Kidney (tissue), 14 donors: ENCODE results near the gene FKBP9. TPM values are rescaled to one million over a fixed set of nuclear protein-coding genes. Genes with fewer than 3 reads are reported as not detected.

Experiments
- DNase-seq, 5 donors: peaks; one replicate each; pipeline ENCODE4 v3.0.0-alpha.2; 2013 to 2020
- FAIRE-seq: peaks from 2 replicates; lab custom pipeline; 2012; peaks lifted over from hg19 to GRCh38; lab: Jason Lieb, UNC
- H3K27ac ChIP-seq, 2 donors: one replicate each; pipeline ENCODE4 v1.7.0; 2013; ENCODE audit warnings: low read depth in 2 of 2, low read length in 2 of 2, inconsistent platforms in 1 of 2
- H3K27me3 ChIP-seq: one replicate; pipeline ENCODE4 v1.7.1; 2013; ENCODE audit warnings: low read length, inconsistent platforms; ENCODE audit not compliant: control insufficient read depth, insufficient read depth
- H3K36me3 ChIP-seq, 3 donors: one replicate each; pipeline versions ENCODE4 v1.7.0 to v1.7.1; 2013; ENCODE audit warnings: low read length in 3 of 3, control low read depth in 1 of 3, inconsistent platforms in 1 of 3; ENCODE audit not compliant: insufficient read depth in 3 of 3, control insufficient read depth in 2 of 3
- H3K4me1 ChIP-seq, 3 donors: one replicate each; pipeline versions ENCODE4 v1.7.0 to v1.7.1; 2013; ENCODE audit warnings: low read length in 3 of 3, inconsistent platforms in 1 of 3, low read depth in 1 of 3; ENCODE audit not compliant: control insufficient read depth in 2 of 3, insufficient read depth in 2 of 3
- H3K4me3 ChIP-seq, 3 donors: one replicate each; pipeline versions ENCODE4 v1.7.0 to v1.8.1; 2013; ENCODE audit warnings: low read length in 3 of 3, control low read depth in 1 of 3, inconsistent platforms in 1 of 3
- H3K9ac ChIP-seq, 3 donors: one replicate each; pipeline versions ENCODE4 v1.7.0 to v1.7.1; 2013; ENCODE audit warnings: low read length in 3 of 3, control low read depth in 1 of 3, inconsistent platforms in 1 of 3
- H3K9me3 ChIP-seq, 3 donors: one replicate each; pipeline versions ENCODE4 v1.7.0 to v1.7.1; 2013; ENCODE audit warnings: low read length in 3 of 3, control low read depth in 1 of 3, inconsistent platforms in 1 of 3; ENCODE audit not compliant: control insufficient read depth in 2 of 3, insufficient read depth in 1 of 3
- intact Hi-C: fragments of 100-400 bp; cut with DNase I; formaldehyde crosslinking; loops from one replicate; pipeline ENCODE4 v1.11.1; 2022
- polyA plus RNA-seq: library from polyadenylated mRNA; stranded (reverse); fragments of 350-450 nt; fragmentation: Illumina TruSeq; extraction: RNeasy Lipid Tissue Mini Kit (QIAGEN cat#74804); gene quantifications from one replicate; pipeline ENCODE4 v1.2.3, GENCODE V29; 2014; ENCODE audit warnings: low read depth, low replicate concordance; ENCODE audit not compliant: insufficient read depth
- total RNA-seq: library from RNA; stranded (reverse); fragmentation: NEBNext Ultra II Directional; extraction: Animal tissue kit (Norgen Biotek cat#: 25700); gene quantifications from one replicate; pipeline ENCODE4 v1.2.1, GENCODE V29; 2021
- TF ChIP-seq, protein P1 (sequence below): IDR thresholded peaks from 3 replicates; pipeline ENCODE4 v1.5.1; 2012; ENCODE audit warnings: mild to moderate bottlenecking, moderate library complexity, borderline replicate concordance; ENCODE audit not compliant: insufficient read depth; ENCODE audit errors: extremely low read depth
- donor health status: control.
- donor health status: control.
- donor health status: control.
- donor health status: control.
- donor health status: control.
- donor health status: DM: yes; HTN: yes; CAD: no.
- donor health status: Normal renal cell carcinoma (clear cell type).

Gene FKBP9
- total and polyA plus RNA-seq, 2 donors from 2014 or later: 55.1 to 109 TPM

DNA sequence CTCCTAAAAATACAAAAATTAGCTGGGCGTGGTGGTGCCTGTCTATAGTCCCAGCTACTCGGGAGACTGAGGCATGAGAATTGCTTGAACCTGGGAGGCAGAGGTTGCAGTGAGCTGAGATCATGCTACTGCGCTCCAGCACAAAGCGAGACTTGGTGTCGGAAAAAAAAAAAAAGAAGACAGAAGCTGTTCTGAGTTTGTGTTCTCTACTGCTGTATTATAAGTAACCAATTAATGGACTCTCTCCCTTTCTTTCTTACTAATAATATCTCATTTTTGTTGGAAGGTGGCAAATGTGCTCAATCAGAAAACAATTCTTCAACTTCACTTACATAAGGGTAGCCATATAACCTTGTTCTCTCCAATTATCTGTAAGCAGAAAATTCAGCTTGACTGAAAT lies 97.9 kb downstream of the FKBP9 start:
- intact Hi-C loops: no loop called here
- no peak for DNase-seq
- peak overlapping the region in 1 of 2 donors; percentile 63 for H3K27ac ChIP-seq

More for the DNA sequence above, 97.9 kb downstream of the FKBP9 start:
- H3K9me3 ChIP-seq: no peaks in the 10 kb centered on the region
- H3K36me3 ChIP-seq: no peaks in the 10 kb centered on the region
- peak overlapping the region in 1 of 3 donors; percentile 20 for H3K4me3 ChIP-seq
- H3K27me3 ChIP-seq: no peaks in the 10 kb centered on the region
- TF ChIP-seq, protein P1, sequence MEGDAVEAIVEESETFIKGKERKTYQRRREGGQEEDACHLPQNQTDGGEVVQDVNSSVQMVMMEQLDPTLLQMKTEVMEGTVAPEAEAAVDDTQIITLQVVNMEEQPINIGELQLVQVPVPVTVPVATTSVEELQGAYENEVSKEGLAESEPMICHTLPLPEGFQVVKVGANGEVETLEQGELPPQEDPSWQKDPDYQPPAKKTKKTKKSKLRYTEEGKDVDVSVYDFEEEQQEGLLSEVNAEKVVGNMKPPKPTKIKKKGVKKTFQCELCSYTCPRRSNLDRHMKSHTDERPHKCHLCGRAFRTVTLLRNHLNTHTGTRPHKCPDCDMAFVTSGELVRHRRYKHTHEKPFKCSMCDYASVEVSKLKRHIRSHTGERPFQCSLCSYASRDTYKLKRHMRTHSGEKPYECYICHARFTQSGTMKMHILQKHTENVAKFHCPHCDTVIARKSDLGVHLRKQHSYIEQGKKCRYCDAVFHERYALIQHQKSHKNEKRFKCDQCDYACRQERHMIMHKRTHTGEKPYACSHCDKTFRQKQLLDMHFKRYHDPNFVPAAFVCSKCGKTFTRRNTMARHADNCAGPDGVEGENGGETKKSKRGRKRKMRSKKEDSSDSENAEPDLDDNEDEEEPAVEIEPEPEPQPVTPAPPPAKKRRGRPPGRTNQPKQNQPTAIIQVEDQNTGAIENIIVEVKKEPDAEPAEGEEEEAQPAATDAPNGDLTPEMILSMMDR: no peak
- peaks cover 0 to 7% (median 3%) of the 10 kb centered on the region in 3 donors for H3K4me1 ChIP-seq
- no peak for FAIRE-seq
- H3K9ac ChIP-seq: no peak overlapping the region

Other genes starting within 250 kb of the FKBP9 start
- 34.0 TPM for gene KBTBD2, start 65.7 kb upstream of the FKBP9 start, total RNA-seq
- gene KBTBD2, start 65.7 kb upstream of the FKBP9 start, polyA plus RNA-seq: 12.1 TPM
- 29.0 TPM for gene NT5C3A, start 105.3 kb downstream of the FKBP9 start, total RNA-seq
- 22.2 TPM for gene NT5C3A, start 105.3 kb downstream of the FKBP9 start, polyA plus RNA-seq
- 11.3 TPM for gene RP9, start 152.0 kb downstream of the FKBP9 start, total RNA-seq
- gene RP9, start 152.0 kb downstream of the FKBP9 start, polyA plus RNA-seq: 26.1 TPM
- 23.4 TPM for gene BBS9, start 172.1 kb downstream of the FKBP9 start, total RNA-seq
- 9.0 TPM for gene BBS9, start 172.1 kb downstream of the FKBP9 start, polyA plus RNA-seq